Neuronal stem cell (in vitro differentiated cells): ENCODE data around the gene PDZD2.

Experiments used
- DNase-seq: peaks from one replicate; pipeline ENCODE4 v3.0.0-alpha.2; 2013; ENCODE audit warnings: low spot score
- H2AFZ ChIP-seq: one replicate; pipeline ENCODE4 v1.6.1; 2013; ENCODE audit warnings: mild to moderate bottlenecking, low read length, inconsistent platforms
- H2AK5ac ChIP-seq: 2 replicates; pipeline ENCODE4 v1.6.1; 2013; ENCODE audit warnings: low read depth, mild to moderate bottlenecking, inconsistent platforms, low read length, moderate library complexity, mixed read lengths
- H2BK120ac ChIP-seq: 2 replicates; pipeline ENCODE4 v1.6.1; 2013; ENCODE audit warnings: low read depth, mild to moderate bottlenecking, inconsistent platforms, low read length, moderate library complexity, mixed read lengths
- H2BK12ac ChIP-seq: one replicate; pipeline ENCODE4 v1.6.1; 2013; ENCODE audit warnings: low read length, inconsistent platforms
- H2BK15ac ChIP-seq: 2 replicates; pipeline ENCODE4 v1.6.1; 2013; ENCODE audit warnings: mild to moderate bottlenecking, low read length, inconsistent platforms, mixed read lengths
- H2BK5ac ChIP-seq: one replicate; pipeline ENCODE4 v1.6.1; 2013; ENCODE audit warnings: inconsistent platforms, mild to moderate bottlenecking, low read length, moderate library complexity
- H3K14ac ChIP-seq: one replicate; pipeline ENCODE4 v1.6.1; 2013; ENCODE audit warnings: low read length, inconsistent platforms
- H3K18ac ChIP-seq: 2 replicates; pipeline ENCODE4 v1.6.1; 2013; ENCODE audit warnings: low read length, inconsistent platforms
- H3K23ac ChIP-seq: 2 replicates; pipeline ENCODE4 v1.6.1; 2013; ENCODE audit warnings: low read depth, mild to moderate bottlenecking, mixed read lengths, low read length, inconsistent platforms; ENCODE audit not compliant: poor library complexity
- H3K27ac ChIP-seq: replicated peaks from 3 replicates; pipeline ENCODE4 v1.5.1; 2013; ENCODE audit warnings: low read length, inconsistent platforms
- H3K27me3 ChIP-seq, 3 experiments: 2 replicates each; pipeline ENCODE4 v1.6.1; 2013; ENCODE audit warnings: low read length in 3 of 3, mild to moderate bottlenecking in 2 of 3, inconsistent platforms in 1 of 3, low read depth in 1 of 3, mixed read lengths in 1 of 3, moderate library complexity in 1 of 3; ENCODE audit not compliant: control insufficient read depth in 3 of 3, insufficient read depth in 3 of 3
- H3K36me3 ChIP-seq, 2 donors: replicated peaks in 1 of 2; 2 replicates each; pipeline ENCODE4 v1.6.1; 2013; ENCODE audit warnings: low read length in 2 of 2; ENCODE audit not compliant: control insufficient read depth in 2 of 2, insufficient read depth in 2 of 2
- H3K4ac ChIP-seq: 2 replicates; pipeline ENCODE4 v1.6.1; 2013; ENCODE audit warnings: inconsistent platforms, mild to moderate bottlenecking, low read length, moderate library complexity
- H3K4me1 ChIP-seq, 2 donors: 1 replicate in 1 of 2; 2 replicates in 1 of 2; pipeline ENCODE4 v1.6.1; 2013; ENCODE audit warnings: low read length in 2 of 2, low read depth in 1 of 2; ENCODE audit not compliant: control insufficient read depth in 2 of 2, insufficient read depth in 1 of 2
- H3K4me2 ChIP-seq: one replicate; pipeline ENCODE4 v1.6.1; 2013; ENCODE audit warnings: mild to moderate bottlenecking, low read length, inconsistent platforms; ENCODE audit not compliant: insufficient read depth, poor library complexity, severe bottlenecking
- H3K4me3 ChIP-seq, 2 donors: 2 replicates each; pipeline ENCODE4 v1.5.1; 2013; ENCODE audit warnings: low read length in 2 of 2, mild to moderate bottlenecking in 2 of 2, inconsistent platforms in 1 of 2, moderate library complexity in 1 of 2
- H3K79me1 ChIP-seq: one replicate; pipeline ENCODE4 v1.6.1; 2013; ENCODE audit warnings: low read depth, mild to moderate bottlenecking, inconsistent platforms, low read length, moderate library complexity
- H3K9ac ChIP-seq: one replicate; pipeline ENCODE4 v1.6.1; 2013; ENCODE audit warnings: mild to moderate bottlenecking, low read depth, low read length, inconsistent platforms; ENCODE audit not compliant: poor library complexity
- H3K9me3 ChIP-seq, 2 donors: replicated peaks in 1 of 2; 2 replicates each; pipeline versions ENCODE3 to v1.6.1; 2013; ENCODE audit warnings: low read length in 2 of 2, mild to moderate bottlenecking in 2 of 2, inconsistent platforms in 1 of 2, low read depth in 1 of 2, mixed read lengths in 1 of 2, moderate library complexity in 1 of 2; ENCODE audit not compliant: control insufficient read depth in 2 of 2, insufficient read depth in 1 of 2
- H4K8ac ChIP-seq: one replicate; pipeline ENCODE4 v1.6.1; 2013; ENCODE audit warnings: low read depth, mild to moderate bottlenecking, inconsistent platforms, low read length, moderate library complexity
- H4K91ac ChIP-seq: one replicate; pipeline ENCODE4 v1.6.1; 2013; ENCODE audit warnings: low read length, low read depth, mild to moderate bottlenecking, inconsistent platforms; ENCODE audit not compliant: poor library complexity
- WGBS, 2 donors: extraction: QIAGEN DNeasy Blood & Tissue Kit; methylation state at CpG; one replicate each; pipeline ENCODE4 v1.1.7; 2013; ENCODE audit warnings: missing lambda C conversion rate in 2 of 2, mixed read lengths in 1 of 2; ENCODE audit not compliant: insufficient read length in 2 of 2, insufficient replicate concordance in 1 of 2; ENCODE audit errors: extremely low coverage in 2 of 2; 5-methylcytosine and 5-hydroxymethylcytosine counted together

Gene PDZD2

GRCh38 chr5:31769530-31769929 is 130.6 kb downstream of the PDZD2 start:
- Histone ChIP-seq H3K9me3 (no peaks in the 10 kb centered on the region), H3K23ac (no peak overlapping the region), H3K4ac (no peak overlapping the region), H4K8ac (no peak overlapping the region), H2BK15ac (no peak overlapping the region), H3K4me1 (peaks cover 0 to 2% of the 10 kb centered on the region in 2 donors), H3K4me2 (no peak overlapping the region), H3K79me1 (no peaks in the 10 kb centered on the region), H3K14ac (no peak overlapping the region), H3K27me3 (no peaks in the 10 kb centered on the region), H2AK5ac (no peak overlapping the region), H2BK12ac (no peak overlapping the region), H2BK5ac (no peak overlapping the region), H4K91ac (no peak overlapping the region), H2AFZ (no peak overlapping the region), H3K4me3 (no peak overlapping the region), H3K36me3 (no peaks in the 10 kb centered on the region), H3K9ac (no peak overlapping the region), H3K27ac (no peak overlapping the region), H3K18ac (no peak overlapping the region), H2BK120ac (no peak overlapping the region)
- no peak for DNase-seq
- no CpG with 5 or more reads among the region's 3 CpGs for WGBS, 2 donors

- Histone ChIP-seq H3K4me1 (peaks cover 0 to 2% of the 10 kb centered on the region in 2 donors), H2AFZ (no peak overlapping the region), H3K27me3 (no peaks in the 10 kb centered on the region), H2BK15ac (no peak overlapping the region), H3K9me3 (no peaks in the 10 kb centered on the region), H3K27ac (no peak overlapping the region), H3K9ac (no peak overlapping the region), H3K79me1 (no peaks in the 10 kb centered on the region), H2AK5ac (no peak overlapping the region), H3K36me3 (no peaks in the 10 kb centered on the region), H2BK12ac (no peak overlapping the region), H2BK5ac (no peak overlapping the region), H3K23ac (no peak overlapping the region), H4K91ac (no peak overlapping the region), H3K4me3 (no peak overlapping the region), H3K14ac (no peak overlapping the region), H2BK120ac (no peak overlapping the region), H3K4me2 (no peak overlapping the region), H3K4ac (no peak overlapping the region), H4K8ac (no peak overlapping the region), H3K18ac (no peak overlapping the region)
- no CpG with 5 or more reads among the region's 7 CpGs for WGBS, 2 donors
- no peak for DNase-seq
These were observed 131.3 kb downstream of the PDZD2 start for GRCh38 chr5:31770132-31770720.

- H3K9me3 ChIP-seq: peaks cover 0 to 2% of the 10 kb centered on the region in 2 donors
- no peak overlapping the region for H2AK5ac ChIP-seq
- no peak overlapping the region for H3K4ac ChIP-seq
- peaks cover 0 to 2% of the 10 kb centered on the region in 2 donors for H3K4me1 ChIP-seq
- H3K27ac ChIP-seq: no peak overlapping the region
- DNase-seq: no peak
- no peak overlapping the region for H3K4me2 ChIP-seq
- H4K91ac ChIP-seq: no peak overlapping the region
- no CpG with 5 or more reads among the region's 1 CpG for WGBS, 2 donors
- H3K36me3 ChIP-seq: no peaks in the 10 kb centered on the region
- H2BK12ac ChIP-seq: no peak overlapping the region
- no peaks in the 10 kb centered on the region for H3K79me1 ChIP-seq
- H2BK15ac ChIP-seq: no peak overlapping the region
- no peak overlapping the region for H3K23ac ChIP-seq
- no peak overlapping the region for H2BK120ac ChIP-seq
- H3K14ac ChIP-seq: no peak overlapping the region
- no peaks in the 10 kb centered on the region for H3K27me3 ChIP-seq
- no peak overlapping the region for H2AFZ ChIP-seq
- H3K4me3 ChIP-seq: no peak overlapping the region
- H3K9ac ChIP-seq: no peak overlapping the region
- no peak overlapping the region for H2BK5ac ChIP-seq
- H3K18ac ChIP-seq: no peak overlapping the region
- no peak overlapping the region for H4K8ac ChIP-seq
These were observed 132.1 kb downstream of the PDZD2 start for GRCh38 chr5:31770998-31771397.

- no peak overlapping the region for H3K4me3 ChIP-seq
- H2BK12ac ChIP-seq: no peak overlapping the region
- H3K14ac ChIP-seq: no peak overlapping the region
- no peak overlapping the region for H3K18ac ChIP-seq
- H3K27me3 ChIP-seq: no peaks in the 10 kb centered on the region
- H3K9me3 ChIP-seq: peaks cover 0 to 3% of the 10 kb centered on the region in 2 donors
- no peak overlapping the region for H3K23ac ChIP-seq
- H2AK5ac ChIP-seq: no peak overlapping the region
- H2BK120ac ChIP-seq: no peak overlapping the region
- H3K4ac ChIP-seq: no peak overlapping the region
- H3K27ac ChIP-seq: no peak overlapping the region
- H4K91ac ChIP-seq: no peak overlapping the region
- WGBS, 2 donors: no CpG with 5 or more reads among the region's 2 CpGs
- no peak overlapping the region for H4K8ac ChIP-seq
- peaks cover 0 to 2% of the 10 kb centered on the region in 2 donors for H3K4me1 ChIP-seq
- H2BK5ac ChIP-seq: no peak overlapping the region
- H3K4me2 ChIP-seq: no peak overlapping the region
- H3K79me1 ChIP-seq: no peaks in the 10 kb centered on the region
- H3K9ac ChIP-seq: no peak overlapping the region
- H2AFZ ChIP-seq: no peak overlapping the region
- no peak overlapping the region for H2BK15ac ChIP-seq
- no peaks in the 10 kb centered on the region for H3K36me3 ChIP-seq
- no peak for DNase-seq
These were observed 132.6 kb downstream of the PDZD2 start for GRCh38 chr5:31771500-31771899.
